Chondrocyte (in vitro differentiated cells): ENCODE data around the gene C4orf51. TPM values are rescaled to one million over a fixed set of nuclear protein-coding genes. Genes with fewer than 3 reads are reported as not detected.

Experiments
- DNase-seq: peaks from one replicate; pipeline ENCODE4 v3.0.0; 2021; ENCODE audit warnings: mixed read lengths, low spot score
- H3K27ac Mint-ChIP-seq: one replicate; pipeline ENCODE4 v1.8.0; 2021; ENCODE audit warnings: mild to moderate bottlenecking, moderate library complexity, mixed read lengths; ENCODE audit not compliant: unreplicated experiment
- H3K27me3 Mint-ChIP-seq: 2 replicates; pipeline ENCODE4 v1.8.0; 2021; ENCODE audit warnings: low read depth, mixed read lengths
- H3K36me3 Mint-ChIP-seq: 2 replicates; pipeline ENCODE4 v1.8.0; 2021; ENCODE audit warnings: low read depth, mixed read lengths
- H3K4me1 Mint-ChIP-seq: 2 replicates; pipeline ENCODE4 v1.8.0; 2021; ENCODE audit warnings: low read depth, mild to moderate bottlenecking, mixed read lengths
- H3K4me3 Mint-ChIP-seq: one replicate; pipeline ENCODE4 v1.8.0; 2021; ENCODE audit warnings: mild to moderate bottlenecking, moderate library complexity, mixed read lengths; ENCODE audit not compliant: unreplicated experiment
- H3K9me3 Mint-ChIP-seq: 2 replicates; pipeline ENCODE4 v1.8.0; 2021; ENCODE audit warnings: low read depth, mixed read lengths
- total RNA-seq: library from RNA; stranded (reverse); gene quantifications from 3 replicates; pipeline ENCODE4 v1.2.1, GENCODE V29; 2021
- TF ChIP-seq, protein P1 (sequence below): fragments of 200-600 bp; sonication (generic); IDR thresholded peaks from 2 replicates; pipeline ENCODE4 v1.5.0; 2021; ENCODE audit warnings: antibody characterized with exemption, mild to moderate bottlenecking, moderate library complexity

The C4orf51 gene
- total RNA-seq, 1 donor from 2014 or later, result not detected

DNA sequence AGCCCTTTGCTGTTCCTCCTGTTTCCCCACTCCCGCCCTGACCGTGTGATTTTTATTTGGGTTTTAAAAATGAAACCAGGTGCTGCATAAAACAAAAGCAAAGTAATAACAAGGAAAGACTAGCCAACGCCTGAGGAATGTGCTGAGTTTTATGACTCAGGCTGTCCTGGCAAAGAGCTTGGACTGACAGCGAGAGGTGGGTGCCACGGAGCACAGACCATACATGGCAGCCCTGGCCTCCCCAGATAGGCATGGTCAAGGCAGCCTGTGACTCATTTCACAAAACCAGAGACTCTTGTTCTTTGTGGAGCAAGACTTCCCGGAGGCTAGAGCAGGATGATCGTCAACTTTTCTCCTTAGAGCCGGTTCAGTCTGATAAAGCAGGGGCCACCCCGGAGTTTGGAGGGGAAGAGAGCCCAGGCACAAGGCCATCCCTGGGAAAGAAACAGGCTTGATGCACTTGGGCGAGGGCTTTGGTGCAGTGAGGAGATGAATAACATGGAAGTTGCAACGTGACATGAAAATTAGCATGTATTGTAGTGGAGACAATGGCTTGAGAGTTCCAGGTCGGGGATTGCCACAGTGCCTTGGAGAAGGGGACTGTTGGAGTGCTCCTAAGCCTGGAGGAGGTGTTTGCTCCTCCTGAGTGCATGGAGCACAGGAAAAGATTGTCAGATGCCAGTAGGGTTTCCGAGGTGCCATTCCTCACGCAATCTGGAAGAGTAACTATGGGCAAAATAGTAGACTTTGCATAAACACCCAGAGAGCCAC lies 54.8 kb downstream of the C4orf51 start:
- TF ChIP-seq, protein P1, sequence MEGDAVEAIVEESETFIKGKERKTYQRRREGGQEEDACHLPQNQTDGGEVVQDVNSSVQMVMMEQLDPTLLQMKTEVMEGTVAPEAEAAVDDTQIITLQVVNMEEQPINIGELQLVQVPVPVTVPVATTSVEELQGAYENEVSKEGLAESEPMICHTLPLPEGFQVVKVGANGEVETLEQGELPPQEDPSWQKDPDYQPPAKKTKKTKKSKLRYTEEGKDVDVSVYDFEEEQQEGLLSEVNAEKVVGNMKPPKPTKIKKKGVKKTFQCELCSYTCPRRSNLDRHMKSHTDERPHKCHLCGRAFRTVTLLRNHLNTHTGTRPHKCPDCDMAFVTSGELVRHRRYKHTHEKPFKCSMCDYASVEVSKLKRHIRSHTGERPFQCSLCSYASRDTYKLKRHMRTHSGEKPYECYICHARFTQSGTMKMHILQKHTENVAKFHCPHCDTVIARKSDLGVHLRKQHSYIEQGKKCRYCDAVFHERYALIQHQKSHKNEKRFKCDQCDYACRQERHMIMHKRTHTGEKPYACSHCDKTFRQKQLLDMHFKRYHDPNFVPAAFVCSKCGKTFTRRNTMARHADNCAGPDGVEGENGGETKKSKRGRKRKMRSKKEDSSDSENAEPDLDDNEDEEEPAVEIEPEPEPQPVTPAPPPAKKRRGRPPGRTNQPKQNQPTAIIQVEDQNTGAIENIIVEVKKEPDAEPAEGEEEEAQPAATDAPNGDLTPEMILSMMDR, result no peak
- H3K9me3 Mint-ChIP-seq, result peaks cover 6% of the 10 kb centered on the region
- peaks cover 67% of the 10 kb centered on the region for H3K4me1 Mint-ChIP-seq
- H3K4me3 Mint-ChIP-seq, result peak overlapping the region; percentile 31
- no peaks in the 10 kb centered on the region for H3K36me3 Mint-ChIP-seq
- H3K27me3 Mint-ChIP-seq, result no peaks in the 10 kb centered on the region
- DNase-seq, result no peak
- H3K27ac Mint-ChIP-seq, result peak overlapping the region; percentile 99

DNA sequence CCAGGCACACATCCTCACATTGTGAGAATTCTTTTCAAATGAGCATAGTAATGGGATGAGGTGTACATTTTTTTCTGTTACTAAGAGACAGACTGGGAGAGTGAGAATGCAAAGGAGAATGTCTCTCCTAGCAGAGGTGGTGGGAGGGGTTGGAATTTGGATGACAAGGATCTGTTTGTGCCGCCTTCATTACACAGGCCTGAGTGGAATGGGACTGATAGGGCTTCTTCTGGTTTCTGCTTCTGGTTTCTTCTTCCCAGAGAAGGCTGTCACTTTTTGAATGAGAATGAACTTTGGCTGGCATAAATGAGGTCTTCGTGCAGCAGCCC lies 55.4 kb downstream of the C4orf51 start:
- DNase-seq, result no peak
- peak overlapping the region; percentile 99 for H3K27ac Mint-ChIP-seq

DNA sequence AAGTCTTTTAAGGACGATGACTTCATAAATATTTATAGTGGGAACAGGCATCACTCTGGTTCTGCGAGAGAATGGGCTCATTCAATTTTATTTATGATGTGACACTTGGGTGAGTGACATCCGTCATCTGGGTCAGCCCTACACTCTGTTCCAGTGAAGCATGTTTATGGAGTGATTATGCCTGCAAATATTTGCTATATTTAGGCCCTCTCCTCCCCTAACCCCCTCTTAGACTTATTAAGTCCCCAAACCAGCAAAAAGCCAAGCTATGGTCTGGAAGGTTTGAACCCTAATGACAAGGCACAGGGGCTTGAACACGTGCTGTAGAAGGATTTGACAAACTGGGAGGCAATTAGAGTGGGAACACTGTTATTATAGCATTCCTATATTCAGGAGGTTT lies 55.9 kb downstream of the C4orf51 start:
- Mint-ChIP-seq H3K36me3 (no peaks in the 10 kb centered on the region), H3K4me1 (peaks cover 75% of the 10 kb centered on the region), H3K27ac (peak overlapping the region; percentile 99), H3K27me3 (no peaks in the 10 kb centered on the region), H3K4me3 (no peak overlapping the region), H3K9me3 (peaks cover 6% of the 10 kb centered on the region)
- TF ChIP-seq, protein P1, result no peak
- DNase-seq, result no peak

More for the DNA sequence above, 55.4 kb downstream of the C4orf51 start:
- H3K4me1 Mint-ChIP-seq, result peaks cover 72% of the 10 kb centered on the region
- no peaks in the 10 kb centered on the region for H3K27me3 Mint-ChIP-seq
- TF ChIP-seq, protein P1, result no peak
- peaks cover 6% of the 10 kb centered on the region for H3K9me3 Mint-ChIP-seq
- no peak overlapping the region for H3K4me3 Mint-ChIP-seq
- H3K36me3 Mint-ChIP-seq, result no peaks in the 10 kb centered on the region

DNA sequence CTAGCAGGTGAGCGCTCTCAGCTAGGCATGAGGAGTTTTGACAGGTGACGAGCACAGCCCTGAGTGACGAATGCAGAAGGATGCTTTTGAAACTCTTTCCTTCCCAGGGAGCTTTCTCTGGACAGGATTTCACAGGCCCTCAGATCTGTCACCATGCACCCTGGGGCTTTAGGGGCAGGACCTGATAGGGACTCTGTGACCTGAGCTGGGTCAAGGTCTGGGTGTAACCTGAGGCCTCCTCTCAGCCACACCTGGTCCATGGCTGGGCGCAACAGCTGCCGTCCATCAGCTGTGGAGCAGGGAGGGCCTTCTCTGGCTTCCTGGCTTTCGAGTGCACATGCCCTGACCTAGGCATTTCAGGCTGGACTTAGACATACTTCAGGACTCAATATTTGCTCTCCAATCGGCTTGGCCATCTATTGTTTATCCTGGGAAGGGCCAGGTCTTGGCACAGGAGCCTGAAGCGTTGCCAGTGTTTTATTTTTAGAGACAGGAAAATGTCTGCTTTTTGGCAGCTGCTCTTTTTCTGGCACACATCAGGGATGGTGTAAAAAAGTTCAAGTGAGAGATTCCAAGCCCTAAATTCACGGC lies 56.4 kb downstream of the C4orf51 start:
- Mint-ChIP-seq H3K27ac (peak overlapping the region; percentile 99), H3K4me1 (peaks cover 75% of the 10 kb centered on the region), H3K27me3 (no peaks in the 10 kb centered on the region), H3K9me3 (peaks cover 6% of the 10 kb centered on the region), H3K36me3 (no peaks in the 10 kb centered on the region), H3K4me3 (no peak overlapping the region)
- DNase-seq, result no peak
- TF ChIP-seq, protein P1, result no peak

DNA sequence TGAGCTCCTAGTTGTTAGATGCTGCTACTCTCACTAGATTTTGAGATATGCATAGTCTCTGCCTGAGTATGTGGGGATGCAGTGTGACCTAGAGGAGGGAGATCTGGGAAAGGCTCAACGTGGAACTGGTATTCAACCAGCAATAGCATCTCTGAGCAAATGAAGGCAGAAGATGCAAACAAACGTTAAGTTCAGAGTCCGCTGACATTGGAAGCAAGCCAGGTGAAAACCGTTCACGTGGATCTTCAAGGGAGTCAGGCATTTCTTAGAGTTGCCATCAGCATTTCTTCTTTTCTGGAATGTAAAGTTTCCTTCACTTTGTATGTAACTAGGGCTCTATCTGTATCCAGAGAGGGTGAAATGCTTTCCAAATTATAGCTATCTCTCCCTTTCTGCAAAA lies 59.9 kb downstream of the C4orf51 start:
- H3K4me3 Mint-ChIP-seq, result no peak overlapping the region
- H3K36me3 Mint-ChIP-seq, result no peaks in the 10 kb centered on the region
- no peak for DNase-seq
- TF ChIP-seq, protein P1, result no peak
- no peak overlapping the region for H3K27ac Mint-ChIP-seq
- peaks cover 6% of the 10 kb centered on the region for H3K9me3 Mint-ChIP-seq
- peaks cover 54% of the 10 kb centered on the region for H3K4me1 Mint-ChIP-seq
- H3K27me3 Mint-ChIP-seq, result no peaks in the 10 kb centered on the region
